ENCODE measurements around the gene NBPF3.

The NBPF3 gene

GRCh38 chr1:21520899-21521716 lies 81.2 kb downstream of the NBPF3 start:
- no peak for DNase-seq

DNA sequence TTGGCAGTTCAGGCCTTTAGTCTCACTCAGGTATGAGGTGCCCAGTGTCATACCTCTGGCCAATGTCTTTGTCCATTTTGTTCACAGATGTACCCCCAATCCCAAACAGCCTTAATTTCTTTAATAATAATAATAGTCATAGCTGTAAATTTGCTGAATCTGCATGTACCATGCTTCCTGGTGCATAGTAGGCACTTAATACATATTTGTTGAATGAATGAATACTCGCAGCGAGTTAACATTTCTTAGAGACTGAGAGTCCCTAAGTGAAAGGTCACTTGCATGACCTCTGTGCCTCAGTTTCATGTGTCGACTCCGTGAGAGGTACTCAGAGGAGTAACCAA lies 81.8 kb downstream of the NBPF3 start:
- no peak for DNase-seq

DNA sequence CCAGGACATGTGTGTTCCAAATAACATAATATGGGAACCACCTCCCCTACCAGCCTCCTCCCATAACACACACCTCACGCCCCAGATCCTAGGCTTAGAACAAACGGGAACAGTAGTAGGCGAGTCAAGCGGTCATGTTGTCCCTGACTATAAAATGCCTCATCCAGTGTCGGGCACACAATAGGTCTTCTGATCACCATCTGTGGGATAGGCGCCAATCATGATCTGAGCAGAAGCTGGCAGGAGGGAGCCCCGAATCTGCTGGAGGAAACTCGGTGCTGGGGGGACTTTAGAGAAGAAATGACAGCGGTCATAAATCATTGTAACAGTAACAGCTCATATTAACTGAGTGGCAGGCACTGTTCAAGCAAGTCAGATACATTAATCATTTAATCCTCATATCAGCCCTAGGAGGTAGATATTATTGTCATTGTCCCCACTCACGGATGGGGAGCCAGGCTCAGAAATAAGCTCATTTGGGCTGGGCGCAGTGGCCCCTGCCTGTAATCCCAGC lies 82.6 kb downstream of the NBPF3 start:
- DNase-seq, result no peak

- DNase-seq, result no peak
These were observed 83.4 kb downstream of the NBPF3 start for GRCh38 chr1:21523297-21523813.

DNA sequence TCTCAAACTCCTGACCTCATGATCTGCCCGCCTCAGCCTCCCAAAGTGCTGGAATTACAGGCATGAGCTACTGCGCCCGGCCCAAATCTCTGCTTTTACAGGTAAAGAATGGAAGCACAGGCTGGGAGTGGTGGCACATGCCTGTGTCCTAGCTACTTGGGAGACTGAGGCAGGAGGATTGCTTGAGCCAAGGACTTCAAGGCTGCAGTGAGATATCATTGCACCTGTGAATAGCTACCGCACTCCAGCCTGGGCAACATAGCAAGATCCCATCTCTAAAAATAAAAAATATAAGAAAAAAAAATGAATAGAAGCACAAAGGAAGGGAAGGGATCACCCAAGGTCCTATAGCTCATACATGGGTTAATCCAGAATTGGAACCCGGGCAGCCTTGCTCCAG lies 84.3 kb downstream of the NBPF3 start:
- no peak for DNase-seq

- no peak for DNase-seq
These were observed 84.9 kb downstream of the NBPF3 start for GRCh38 chr1:21524686-21525339.

- DNase-seq, result no peak
These were observed 85.4 kb downstream of the NBPF3 start for GRCh38 chr1:21525340-21525717.

- no peak for DNase-seq
These were observed 86.5 kb downstream of the NBPF3 start for GRCh38 chr1:21526441-21526840.

GRCh38 chr1:21530368-21531016 lies 90.6 kb downstream of the NBPF3 start:
- no peak for DNase-seq

- no peak for DNase-seq
These were observed 91.3 kb downstream of the NBPF3 start for GRCh38 chr1:21531241-21531640.

GRCh38 chr1:21532496-21532895 lies 92.6 kb downstream of the NBPF3 start:
- no peak for DNase-seq

- no peak for DNase-seq
These were observed 93.1 kb downstream of the NBPF3 start for GRCh38 chr1:21532992-21533534.

GRCh38 chr1:21534146-21534545 lies 94.2 kb downstream of the NBPF3 start:
- DNase-seq, result no peak

All from stimulated activated CD4-positive, alpha-beta T cell treated with anti-CD3 and anti-CD28 coated beads, Interleukin-4, amount 100 ng/mL, for 1 hour (primary cell).